HG02852 (cell line): ENCODE results near the gene ZFYVE28.

Experiments used
- ATAC-seq: cut with Tn5 transposase; IDR thresholded peaks from one replicate; pipeline ENCODE4 v1.9.1; 2021; ENCODE audit warnings: mild to moderate bottlenecking, moderate library complexity; ENCODE audit not compliant: unreplicated experiment

ZFYVE28 gene

DNA sequence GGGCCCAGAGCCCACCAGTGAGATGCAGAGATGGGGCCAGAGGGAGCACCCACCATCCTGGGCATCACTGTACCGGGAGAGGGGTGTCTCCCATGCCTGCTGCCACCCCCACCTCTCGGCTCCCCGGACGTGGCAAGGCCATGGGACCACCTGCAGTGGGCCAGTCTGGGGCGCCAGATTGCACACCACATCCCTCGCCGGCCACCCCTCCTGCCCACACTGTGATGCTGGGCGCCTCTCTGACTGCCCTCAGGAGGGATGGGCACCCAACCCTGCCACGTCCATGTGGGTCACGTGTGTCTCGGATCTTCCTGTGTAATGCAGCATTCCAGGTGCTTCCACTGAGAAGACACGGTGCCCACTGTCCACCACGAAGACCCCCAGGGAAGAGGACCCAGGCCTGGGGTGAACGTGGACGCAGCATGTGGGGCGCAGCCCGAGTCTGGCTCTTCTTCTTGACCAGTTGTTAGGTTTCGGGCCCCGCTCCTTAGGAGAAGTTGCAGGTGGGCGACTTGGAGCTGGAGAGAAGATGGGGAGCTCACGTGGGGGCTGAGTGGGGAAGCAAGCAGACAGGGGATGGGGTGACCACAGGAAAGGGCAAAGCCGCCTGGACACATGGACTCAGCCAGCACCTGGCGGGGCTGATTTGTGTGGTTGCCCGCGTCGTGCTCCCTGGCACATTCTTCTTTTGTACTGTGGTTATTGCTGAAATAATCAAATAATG, 47.7 kb downstream of the ZFYVE28 start:
- no peak for ATAC-seq

DNA sequence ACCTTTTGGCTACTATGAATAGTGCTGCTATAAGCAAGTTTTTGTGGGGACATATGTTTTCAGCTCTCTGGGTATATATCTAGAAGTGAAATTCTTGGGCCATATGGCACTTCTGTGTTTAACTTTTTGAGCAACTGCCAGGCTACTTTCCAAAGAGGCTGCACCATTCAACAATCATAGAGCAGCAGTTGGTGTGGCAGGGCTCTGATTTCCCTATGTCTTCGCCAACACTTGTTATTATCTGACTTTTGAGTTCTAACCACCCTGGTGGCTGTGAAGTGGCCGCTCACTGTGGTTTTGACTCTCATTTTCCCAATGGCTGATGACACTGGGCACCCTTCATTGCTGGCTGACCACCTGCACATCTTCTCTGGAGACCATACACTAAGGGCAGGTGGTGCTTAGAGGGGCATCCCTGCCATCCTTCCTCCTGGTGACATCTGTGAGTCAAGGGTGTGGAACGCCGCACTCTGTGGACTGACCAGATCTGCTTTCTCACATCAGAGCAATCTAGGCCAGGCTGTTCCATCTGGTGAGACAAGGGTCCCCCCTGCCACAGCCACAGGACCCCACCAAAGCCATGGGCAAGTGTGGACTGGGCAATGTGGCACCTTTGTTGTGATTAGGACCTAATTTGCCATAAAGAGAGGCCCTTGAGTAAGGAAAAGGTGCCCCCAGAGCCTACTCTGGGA, 49.6 kb downstream of the ZFYVE28 start:
- no peak for ATAC-seq

DNA sequence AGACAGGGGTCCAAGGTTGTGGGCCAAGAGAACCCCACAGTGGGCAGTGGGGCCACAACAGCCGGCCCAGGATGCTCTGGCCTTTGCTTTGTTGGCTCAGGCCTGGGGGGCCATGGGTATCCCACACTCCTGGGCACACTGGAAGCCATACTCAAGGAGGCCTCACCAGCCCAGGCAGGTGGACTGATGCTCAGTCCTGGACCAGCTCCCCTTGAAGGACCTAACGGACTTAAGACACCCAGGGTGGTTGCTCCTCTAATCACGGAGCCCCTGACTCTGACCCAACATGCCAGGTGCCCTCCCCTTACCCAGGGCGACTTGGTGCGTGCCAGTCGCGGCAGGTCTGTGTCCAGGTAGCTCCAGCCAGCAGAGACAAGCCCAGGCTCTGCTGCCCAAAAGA, 50.8 kb downstream of the ZFYVE28 start:
- no peak for ATAC-seq

DNA sequence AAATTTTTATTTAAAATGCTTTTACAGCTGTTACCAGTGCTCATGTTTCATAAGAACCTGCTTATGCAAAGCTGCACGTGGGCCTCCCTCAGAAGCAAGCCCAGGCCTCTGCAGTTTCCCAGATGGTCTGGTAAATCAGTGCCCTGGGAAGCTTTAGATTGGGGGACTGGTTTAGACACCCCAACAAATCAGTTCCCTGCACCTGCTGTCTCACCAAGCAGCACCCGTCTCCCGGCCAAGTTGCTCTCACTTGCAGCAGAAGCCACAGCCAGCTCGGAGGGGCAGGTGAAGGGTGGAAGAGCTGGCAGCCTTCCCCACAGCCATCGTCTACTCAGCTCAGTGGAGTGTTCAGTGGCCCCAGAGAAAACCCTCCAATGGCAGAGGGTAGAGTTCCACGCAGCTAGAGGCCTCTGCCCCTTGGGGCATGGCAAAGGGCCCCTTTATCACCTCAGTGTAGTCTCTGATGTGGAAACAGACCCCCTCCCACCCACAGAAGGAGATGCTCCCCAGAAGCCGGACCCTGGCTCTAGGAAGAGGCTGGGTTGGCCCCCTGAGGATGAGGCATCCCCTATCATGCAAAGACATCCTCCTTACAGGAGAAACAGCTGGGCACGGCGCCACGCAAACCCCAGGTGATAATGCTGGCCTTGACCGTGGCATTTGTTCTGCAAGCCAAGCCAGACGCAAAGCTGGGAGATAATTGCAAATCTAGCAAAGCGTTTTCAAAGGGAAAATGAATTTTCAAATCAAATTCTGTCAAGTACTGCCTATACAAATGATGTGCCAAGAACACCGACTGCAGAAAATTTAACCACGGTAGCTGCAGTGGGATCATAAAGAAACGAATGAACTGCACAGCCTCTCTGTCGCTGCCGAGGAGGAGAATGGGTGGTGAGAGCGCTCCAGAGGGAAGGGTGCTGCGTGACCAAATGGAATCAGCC, 51.9 kb downstream of the ZFYVE28 start:
- no peak for ATAC-seq

DNA sequence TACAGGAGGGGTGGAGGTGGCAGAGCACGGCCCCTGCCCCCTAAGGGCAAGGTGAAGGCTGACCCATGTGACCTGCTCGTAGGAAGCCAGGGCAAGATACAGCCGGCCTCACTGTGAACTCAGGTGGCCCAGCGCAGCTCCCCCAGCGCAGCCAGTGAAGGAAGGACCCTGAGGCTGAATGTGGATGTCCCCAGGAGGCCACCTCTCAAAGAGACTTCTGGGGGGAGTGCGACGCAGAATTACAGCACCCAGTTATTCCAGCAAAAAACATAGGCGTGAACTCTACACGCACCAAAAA, 52.6 kb downstream of the ZFYVE28 start:
- ATAC-seq = no peak

DNA sequence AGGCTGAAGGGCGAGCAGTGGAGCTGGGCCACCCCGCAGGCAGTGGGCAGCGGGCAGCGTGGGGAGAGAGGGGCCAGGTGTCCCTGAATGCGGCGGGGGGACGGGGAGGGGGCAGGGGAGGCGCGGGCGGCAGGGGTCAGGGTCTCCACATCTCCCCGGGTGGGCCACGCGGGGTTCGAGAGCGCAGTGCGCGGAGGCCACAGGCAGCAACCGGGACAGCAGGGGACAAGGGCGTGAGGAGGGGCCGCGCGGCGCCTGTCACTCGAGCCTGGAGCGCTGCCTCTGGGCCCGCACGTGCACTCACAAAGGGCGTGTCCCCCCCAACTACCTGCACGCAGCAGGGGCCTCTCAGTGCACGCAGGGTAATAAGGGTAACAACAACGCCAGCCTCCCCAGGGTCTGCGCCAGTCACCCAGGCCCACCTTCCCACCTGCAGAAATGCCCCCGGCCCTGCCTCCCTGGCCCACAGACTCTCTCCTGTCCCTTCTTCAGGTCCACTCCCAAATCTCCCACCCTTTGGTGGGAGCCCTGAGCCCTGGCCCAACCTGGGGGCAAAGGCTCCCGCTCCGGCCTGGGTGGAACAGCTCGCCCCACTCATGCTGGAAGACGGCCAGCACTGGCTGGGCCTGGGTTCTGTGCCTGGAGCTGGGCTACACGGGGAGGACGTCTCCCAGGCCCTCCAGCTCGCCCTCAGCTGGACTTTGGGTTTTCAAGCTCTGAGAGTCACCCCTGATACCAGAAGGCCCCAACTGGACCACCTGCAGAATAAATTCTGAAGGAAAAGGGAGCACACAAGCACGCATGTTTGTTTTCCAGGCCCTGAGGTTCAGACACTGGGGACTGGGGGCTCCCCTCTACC, 53.2 kb downstream of the ZFYVE28 start:
- ATAC-seq = no peak

DNA sequence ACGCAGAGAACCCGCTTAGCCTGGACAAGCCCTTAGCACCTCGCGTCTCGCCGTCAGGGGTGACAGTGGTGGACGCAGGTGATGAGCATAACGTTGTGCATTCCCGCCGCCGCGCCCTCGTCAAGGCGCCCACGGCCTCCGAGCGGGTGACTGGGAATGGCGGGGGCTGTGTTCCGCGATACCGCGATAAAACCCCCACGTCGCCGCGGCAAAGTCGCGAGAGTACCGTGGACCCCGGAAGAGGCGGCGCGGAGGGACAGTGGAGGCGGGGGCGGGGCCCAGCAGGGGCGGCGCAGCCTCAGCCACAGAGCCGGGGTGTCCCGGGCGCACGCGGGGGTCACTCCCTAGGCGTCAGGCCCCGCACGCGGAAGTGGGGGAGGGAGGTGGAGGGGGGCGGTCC, 53.8 kb downstream of the ZFYVE28 start:
- no peak for ATAC-seq

DNA sequence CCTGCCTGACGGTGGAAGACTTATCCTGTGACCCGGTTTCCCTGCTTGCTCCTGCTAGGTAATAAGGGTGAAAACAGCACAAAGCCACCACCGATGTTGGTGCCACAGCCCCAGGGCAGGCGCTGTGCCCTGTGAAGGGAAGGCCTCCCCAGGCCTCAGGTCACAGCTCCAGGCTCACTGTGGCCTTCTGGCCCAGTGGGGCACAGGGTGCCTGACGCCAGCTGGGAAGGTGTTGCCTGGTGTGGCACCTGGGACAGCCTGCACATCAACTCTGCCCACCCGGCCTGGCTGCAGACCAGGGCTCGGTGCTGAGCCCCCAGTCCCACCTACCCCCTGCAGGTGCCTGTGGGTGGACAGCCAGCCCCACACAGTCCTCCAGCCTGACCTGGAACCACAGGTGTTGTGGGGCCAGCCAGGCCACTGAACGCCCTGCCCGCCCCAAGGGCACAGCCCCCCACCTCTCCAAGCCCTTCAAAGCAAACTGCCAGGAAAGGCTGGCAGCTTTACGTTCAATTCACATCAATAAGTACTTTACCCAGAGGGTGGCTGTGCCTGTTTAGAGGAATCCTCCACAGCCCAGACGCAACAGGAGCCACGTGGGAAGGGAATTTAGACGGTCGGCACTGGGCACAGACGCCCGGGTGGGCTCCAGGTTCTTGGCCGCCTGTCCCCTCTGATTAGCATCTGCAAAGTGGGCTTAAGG, 54.3 kb downstream of the ZFYVE28 start:
- no peak for ATAC-seq

DNA sequence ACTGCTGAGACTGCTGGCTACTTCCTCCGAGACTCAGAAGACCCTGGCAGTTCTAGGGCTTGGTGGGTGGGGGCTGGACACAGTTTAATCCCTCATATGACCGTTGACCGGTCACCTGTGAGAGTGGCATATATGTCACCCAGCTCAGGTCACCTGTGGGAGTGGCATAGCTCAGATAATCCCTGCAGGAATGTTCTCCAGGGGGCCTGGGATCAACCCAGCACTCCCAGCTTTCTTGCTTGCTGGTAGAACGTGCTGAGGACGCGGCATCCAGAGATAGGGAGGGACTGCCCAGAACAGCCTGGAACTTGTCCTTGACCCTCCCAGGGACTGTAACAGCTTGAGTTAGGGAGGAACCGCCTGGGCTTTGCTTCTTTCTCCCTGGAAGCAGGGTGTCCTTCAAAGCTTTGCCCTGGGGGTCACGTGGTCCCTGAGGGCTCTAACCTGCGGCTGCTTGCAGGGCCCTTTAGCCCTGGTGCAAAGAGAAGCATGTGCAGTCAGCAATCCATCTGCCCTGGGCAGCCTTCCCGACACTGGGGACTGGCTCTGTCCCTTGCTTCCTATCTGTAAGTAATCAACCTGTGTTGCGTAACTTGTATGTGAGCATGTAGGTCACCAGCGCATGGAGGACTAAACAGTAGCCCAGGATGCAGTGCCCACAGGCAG, 55.3 kb downstream of the ZFYVE28 start:
- ATAC-seq = no peak

DNA sequence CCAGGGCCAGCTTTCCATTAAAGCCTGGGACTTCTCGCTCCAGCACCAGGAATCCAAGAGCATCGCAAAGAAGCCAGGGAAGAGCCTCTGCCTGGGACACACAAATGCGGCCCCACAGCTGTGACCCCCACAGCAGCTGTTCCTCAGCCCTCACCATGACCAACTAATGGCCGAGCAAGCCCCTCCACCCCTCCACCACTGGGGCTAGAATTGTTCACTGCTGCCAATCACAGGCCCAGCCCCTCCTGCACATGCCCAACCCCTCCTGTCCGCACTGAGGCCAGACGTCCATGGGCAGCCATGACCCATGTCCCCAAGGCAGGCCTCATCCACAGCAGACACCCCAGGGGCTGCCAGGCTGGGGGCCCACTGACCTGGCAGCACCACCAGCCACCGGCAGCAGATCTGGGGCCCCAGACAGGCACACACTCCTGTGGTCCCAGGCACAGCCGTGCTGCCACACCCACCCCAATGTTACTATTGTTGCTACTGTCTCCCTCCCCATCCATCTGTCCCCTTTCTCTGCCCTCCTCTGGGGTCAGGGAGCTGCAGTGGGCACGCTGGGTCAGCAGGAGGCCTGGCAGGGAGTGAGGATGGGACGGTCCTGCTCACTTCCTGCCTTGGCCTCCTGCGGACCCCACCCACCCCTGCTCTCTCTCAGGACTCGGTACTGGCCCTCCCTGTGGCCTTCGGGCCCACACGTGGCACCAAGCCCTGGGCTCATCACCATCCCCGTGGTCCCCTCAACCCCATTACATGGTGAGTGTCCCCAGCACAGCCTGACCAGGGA, 56.0 kb downstream of the ZFYVE28 start:
- no peak for ATAC-seq

DNA sequence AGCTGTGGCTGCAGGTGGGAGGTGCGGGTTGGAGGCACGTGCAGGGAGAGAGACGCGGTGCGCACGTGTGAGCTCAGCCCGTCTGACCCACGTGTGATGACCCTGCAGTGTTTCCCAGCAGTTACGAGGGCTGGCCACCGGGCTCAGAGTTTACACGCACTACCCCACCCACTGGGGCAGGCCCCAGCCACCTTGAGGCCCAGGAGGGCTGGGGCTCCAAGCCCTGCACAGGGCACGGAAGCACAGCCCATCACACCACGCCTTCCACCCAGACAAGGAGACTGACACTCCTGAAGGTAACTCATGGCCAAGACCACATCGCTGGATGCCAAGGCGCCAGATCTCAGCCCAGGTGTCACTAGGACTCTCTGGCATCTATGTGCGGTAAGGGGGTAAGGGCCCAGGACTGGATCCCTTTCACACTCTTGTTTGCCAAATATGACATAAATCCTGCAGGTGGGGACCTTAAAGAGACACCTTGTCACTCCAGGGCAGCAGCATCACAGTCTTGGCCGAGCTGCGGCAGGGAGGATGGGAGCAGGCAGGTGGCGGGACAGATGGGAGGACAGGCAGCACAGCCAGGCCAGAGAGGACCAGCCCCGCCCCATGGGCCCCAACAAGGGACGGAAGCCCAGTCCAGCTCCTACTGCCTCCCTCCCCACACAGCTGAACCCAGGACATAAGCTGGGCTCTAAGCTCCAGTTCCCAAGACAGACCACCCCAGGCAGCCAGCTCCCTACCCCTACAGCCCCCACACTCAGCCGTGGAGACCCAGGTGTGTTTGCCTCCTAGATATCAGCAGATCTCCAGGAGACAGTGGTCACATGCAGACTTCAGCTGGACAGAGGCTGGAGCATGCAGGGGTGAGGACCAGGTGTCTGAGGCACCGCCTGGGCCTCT, 56.8 kb downstream of the ZFYVE28 start:
- ATAC-seq = no peak

DNA sequence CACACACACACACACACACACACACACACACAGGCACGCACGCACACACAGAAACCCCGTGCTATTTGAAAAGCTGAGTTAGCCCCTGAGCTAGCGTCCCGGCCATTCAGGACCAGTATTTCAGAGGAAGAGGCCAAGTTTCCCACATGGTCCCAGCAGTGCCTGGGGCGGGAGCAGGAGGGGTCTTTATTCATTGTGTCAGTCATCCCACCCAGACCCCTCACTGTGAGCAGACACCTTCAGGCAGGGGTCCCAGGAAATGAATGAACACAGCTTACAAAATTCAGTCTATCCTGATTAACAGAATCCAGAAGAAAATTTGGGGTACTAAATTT, 58.1 kb downstream of the ZFYVE28 start:
- no peak for ATAC-seq

DNA sequence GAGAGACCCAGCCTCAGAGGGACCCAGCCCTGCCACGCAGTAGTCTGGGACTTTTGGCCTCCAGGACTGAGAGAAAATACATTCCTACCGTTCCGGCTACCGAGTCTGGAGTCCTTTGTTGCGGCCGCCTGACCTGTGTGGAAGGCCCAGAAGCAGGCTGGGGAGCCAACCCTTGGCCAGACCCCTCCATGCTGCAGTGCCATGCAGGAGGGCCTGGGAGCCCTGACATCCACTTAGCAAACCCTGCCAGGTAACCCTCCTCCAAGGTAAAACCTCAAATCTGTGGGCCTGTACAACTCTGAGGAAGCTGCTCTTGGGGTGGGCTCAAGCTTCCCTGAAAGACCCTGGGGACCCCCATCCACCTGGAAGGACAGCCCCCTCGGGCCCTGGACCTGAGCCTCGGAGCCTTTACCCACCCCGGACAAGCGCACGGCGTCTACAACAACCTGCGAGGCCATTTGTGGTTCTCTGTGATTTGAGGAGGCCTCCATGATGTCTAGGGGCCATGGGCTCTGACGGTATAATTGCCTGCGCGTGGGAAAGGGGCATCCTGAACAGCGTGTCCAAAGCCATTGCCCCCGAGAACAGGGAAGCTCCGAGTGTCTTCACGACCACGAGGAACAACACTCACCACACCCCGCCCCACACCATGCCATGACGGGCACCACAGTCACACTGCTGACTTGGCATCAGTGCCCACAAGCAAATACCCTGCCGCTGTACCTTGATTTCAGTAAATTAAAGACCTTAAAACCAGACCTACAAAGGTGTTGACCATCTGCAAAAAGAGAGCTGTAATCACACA, 58.7 kb downstream of the ZFYVE28 start:
- no peak for ATAC-seq

DNA sequence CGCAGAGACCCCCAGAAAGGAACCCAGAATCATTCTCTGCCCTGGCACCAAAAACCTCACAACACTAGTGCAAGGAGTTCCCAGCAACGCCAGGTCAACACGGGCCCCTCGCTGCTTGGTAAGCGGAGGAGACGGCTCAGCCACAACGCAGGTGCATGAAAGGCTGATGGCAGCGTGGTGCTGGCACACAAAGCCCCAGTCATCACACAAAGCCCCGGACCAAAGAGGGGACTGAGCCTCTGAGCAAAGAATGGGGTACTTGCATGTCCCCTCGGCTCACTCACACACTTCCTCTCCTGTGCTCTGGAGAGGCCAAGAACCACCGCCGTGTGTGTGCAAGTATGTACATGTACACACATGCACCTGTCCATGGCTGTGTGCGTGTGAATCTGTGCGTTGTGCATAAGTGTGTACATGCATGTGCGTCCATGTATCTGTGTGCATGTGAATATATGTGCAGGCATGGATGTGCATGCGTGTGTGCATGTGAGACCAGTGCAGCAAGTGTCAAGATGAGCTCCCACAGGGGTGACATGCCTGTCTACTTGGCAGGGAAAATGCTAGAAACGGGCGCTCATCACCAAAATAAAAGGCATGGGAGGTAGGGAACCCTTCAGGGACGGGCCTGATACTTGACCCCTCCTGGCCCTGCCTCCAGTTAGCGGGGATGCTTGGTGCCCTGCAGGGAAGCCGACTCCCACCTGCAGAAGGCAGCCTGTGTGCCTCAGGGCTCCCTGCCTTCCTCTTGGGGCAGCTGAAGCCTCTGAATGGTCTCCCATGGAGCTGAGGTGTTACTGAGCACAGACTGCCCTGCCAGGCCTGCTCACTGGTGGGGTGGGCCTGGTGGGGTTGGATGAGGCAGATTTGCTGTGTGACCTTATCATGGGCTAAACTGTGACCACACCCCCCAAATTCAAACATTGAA, 60.4 kb downstream of the ZFYVE28 start:
- ATAC-seq = no peak

DNA sequence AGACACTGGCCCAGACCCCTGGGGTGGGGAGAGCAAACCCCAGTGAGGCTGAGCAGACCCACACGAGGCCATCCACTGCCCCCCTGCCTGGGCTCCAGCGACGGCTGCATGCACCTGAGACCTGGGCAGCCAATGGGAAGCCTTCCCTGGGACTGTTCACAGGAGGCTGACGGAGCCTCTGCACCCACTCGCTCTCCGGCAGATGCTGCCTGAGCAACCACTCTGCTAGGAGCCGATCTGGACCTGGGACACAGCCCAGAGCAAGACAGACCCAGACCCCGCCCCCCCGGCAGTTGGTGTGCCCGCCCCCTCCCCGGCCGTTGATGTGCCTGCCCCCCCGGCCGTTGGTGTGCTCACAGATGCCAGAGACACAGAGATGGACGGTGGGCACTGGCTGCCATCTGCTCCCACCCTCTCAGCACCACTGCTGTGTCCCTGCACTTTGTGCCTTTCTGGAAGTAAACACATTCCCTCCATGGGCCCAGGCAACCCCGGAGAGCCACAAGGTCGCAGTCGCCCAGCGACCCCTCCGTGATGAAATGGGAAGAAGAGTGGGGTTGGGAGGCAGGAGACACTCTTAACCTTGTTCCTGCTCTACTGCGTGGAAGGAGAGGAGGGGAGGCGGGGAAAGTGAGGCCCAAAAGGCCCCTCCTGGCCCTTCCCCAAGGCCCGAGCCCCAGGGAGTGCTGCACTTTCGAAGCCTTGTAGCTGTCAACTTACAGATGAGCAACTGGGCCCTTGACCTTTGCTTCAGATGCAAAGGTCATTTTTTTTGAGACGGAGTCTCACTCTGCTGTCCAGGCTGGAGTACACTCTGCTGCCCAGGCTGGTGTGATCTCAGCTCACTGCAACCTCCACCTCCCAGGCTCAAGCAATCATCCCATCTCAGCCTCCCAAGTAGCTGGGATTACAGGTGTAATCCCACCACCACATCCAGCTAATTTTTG, 62.0 kb downstream of the ZFYVE28 start:
- no peak for ATAC-seq
